GM21529 (cell line): Measurements from ENCODE around the gene PCDHA10.

Experiments
- ATAC-seq: cut with Tn5 transposase; IDR thresholded peaks from one replicate; pipeline ENCODE4 v1.9.1; 2021; ENCODE audit not compliant: unreplicated experiment

Gene PCDHA10

DNA sequence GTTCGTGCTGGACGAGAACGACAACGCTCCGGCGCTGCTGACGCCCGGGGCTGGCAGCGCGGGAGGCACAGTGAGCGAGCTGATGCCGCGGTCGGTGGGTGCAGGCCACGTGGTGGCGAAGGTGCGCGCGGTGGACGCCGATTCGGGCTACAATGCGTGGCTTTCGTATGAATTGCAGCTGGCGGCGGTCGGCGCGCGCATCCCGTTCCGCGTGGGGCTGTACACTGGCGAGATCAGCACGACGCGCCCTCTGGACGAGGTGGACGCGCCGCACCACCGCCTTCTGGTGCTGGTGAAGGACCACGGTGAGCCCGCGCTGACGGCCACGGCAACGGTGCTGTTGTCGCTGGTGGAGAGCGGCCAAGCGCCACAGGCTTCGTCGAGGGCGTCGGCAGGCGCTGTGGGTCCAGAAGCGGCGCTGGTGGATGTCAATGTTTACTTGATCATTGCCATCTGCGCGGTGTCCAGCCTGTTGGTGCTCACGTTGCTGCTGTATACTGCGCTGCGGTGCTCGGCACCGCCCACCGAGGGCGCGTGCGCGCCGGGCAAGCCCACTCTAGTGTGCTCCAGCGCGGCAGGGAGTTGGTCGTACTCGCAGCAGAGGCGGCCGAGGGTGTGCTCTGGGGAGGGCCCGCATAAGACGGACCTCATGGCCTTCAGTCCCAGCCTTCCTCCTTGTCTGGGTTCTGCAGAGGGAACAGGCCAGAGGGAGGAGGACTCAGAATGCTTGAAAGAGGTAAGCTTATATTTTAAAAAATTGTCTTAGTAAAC, 28.4 kb downstream of the PCDHA10 start:
- ATAC-seq, result no peak

GRCh38 chr5:140916325-140916724, 60.6 kb downstream of the PCDHA10 start:
- no peak for ATAC-seq
